GM21723 (cell line): ENCODE data around the gene DPM1.

Source experiments
- ATAC-seq: cut with Tn5 transposase; IDR thresholded peaks from one replicate; pipeline ENCODE4 v1.9.1; 2021; ENCODE audit warnings: mild to moderate bottlenecking, moderate library complexity; ENCODE audit not compliant: unreplicated experiment

DPM1 gene

GRCh38 chr20:50931306-50932015 is 26.9 kb downstream of the DPM1 start, which contains the start of gene ADNP:
Gene ADNP, minus strand, starts transcription at chr20:50931437. Its CDS starts 27,441 bp downstream, at chr20:50903996.
- ATAC-seq: peak; percentile 58

GRCh38 chr20:50930976-50931305 is 27.4 kb downstream of the DPM1 start:
- peak; percentile 14 for ATAC-seq

GRCh38 chr20:50930139-50930975 is 28.0 kb downstream of the DPM1 start:
- peak; percentile 5 for ATAC-seq

- peak; percentile 64 for ATAC-seq
These were observed 28.8 kb downstream of the DPM1 start for GRCh38 chr20:50929299-50930138.

GRCh38 chr20:50928469-50928868 is 29.9 kb downstream of the DPM1 start:
- ATAC-seq: no peak

- no peak for ATAC-seq
These were observed 31.8 kb downstream of the DPM1 start for GRCh38 chr20:50926530-50926929.

GRCh38 chr20:50924261-50924920 is 33.9 kb downstream of the DPM1 start:
- no peak for ATAC-seq

GRCh38 chr20:50921803-50922501 is 36.4 kb downstream of the DPM1 start:
- ATAC-seq: no peak

GRCh38 chr20:50920997-50921396 is 37.3 kb downstream of the DPM1 start:
- ATAC-seq: no peak

GRCh38 chr20:50919567-50919966 is 38.8 kb downstream of the DPM1 start:
- ATAC-seq: no peak

- ATAC-seq: no peak
These were observed 39.9 kb downstream of the DPM1 start for GRCh38 chr20:50918403-50918802.

GRCh38 chr20:50916934-50917333 is 41.4 kb downstream of the DPM1 start:
- no peak for ATAC-seq

GRCh38 chr20:50916257-50916656 is 42.1 kb downstream of the DPM1 start:
- no peak for ATAC-seq

- ATAC-seq: no peak
These were observed 42.9 kb downstream of the DPM1 start for GRCh38 chr20:50915424-50915823.

GRCh38 chr20:50913690-50914375 is 44.5 kb downstream of the DPM1 start:
- ATAC-seq: no peak

GRCh38 chr20:50911716-50912115 is 46.6 kb downstream of the DPM1 start:
- no peak for ATAC-seq

- ATAC-seq: no peak
These were observed 47.3 kb downstream of the DPM1 start for GRCh38 chr20:50911030-50911429.

- ATAC-seq: no peak
These were observed 48.9 kb downstream of the DPM1 start for GRCh38 chr20:50909413-50909812.

- ATAC-seq: no peak
These were observed 54.2 kb downstream of the DPM1 start for GRCh38 chr20:50904067-50904570.
